ENCODE results near the gene IL11RA. TPM values are rescaled to one million over a fixed set of nuclear protein-coding genes. Genes with fewer than 3 reads are reported as not detected.

The IL11RA gene
- total and polyA plus RNA-seq, 2 of the 8 experiments (the other 6 are each of a cell fraction or from before 2014, with no cell fraction given) = 5.5 to 9.1 TPM

DNA sequence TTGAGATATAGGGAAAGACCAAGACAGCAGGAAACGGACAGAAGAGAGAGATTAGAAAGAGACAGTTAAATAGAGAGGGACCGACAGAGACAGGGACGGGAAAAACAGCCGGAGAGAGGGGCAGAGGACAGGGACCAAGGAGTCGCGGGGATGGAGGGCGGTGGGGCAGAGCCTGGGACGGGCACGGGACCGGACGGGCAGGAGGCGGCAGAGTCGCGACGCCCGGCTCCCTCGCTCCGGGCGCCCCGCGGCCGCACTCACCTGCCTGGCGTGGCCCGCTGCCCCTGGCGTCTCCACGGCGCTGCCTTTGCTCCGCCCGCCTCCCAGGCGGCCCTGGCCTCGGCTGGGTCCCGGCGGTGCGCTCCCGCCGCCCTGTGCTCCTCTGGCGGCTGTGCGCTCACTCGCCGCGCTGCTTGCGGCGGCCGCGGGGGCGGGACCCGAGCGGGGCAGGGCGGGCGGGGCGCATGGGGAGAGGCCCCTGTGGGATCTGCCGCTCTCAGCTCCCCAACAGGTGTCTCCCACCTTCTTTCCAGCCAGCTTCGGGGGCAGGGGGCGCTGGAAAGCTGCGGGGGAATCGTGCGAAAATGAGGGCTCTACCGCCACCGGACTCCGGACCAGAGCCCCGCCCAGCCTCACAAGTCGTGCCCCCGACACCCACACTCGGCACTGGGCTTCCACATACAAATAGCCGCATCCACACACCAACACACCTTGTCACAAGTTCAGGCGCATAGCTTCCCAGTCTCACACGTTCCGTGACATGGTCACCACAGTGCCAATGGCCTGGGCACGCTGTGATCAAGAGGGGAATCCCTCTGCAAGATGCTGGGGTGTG lies 23.1 kb upstream of the IL11RA start, which contains the start of gene ARID3C (continued):
- TF ChIP-seq TAF7 (optimal IDR thresholded peaks at IDR 0.05; ENCODE audit: borderline replicate concordance, low read depth, low read length) (no peak), JUN (IDR thresholded peaks at IDR 0.05; ENCODE audit: low read depth, low read length) (no peak), EGR1 (IDR thresholded peaks at IDR 0.05; ENCODE audit: borderline replicate concordance, low read depth, low read length) (no peak), RNF2 (IDR thresholded peaks at IDR 0.05; ENCODE audit: borderline replicate concordance, low read depth, low read length, missing control alignments, poor library complexity, severe bottlenecking) (no peak)

Measured in H1 (cell line).